C4-2B (cell line): ENCODE results near the gene KCNJ6.

Experiments used
- CTCF ChIP-seq: fragments of 450-650 bp; conservative IDR thresholded peaks from 2 replicates; pipeline ENCODE4 v1.5.1; 2017; ENCODE audit warnings: mild to moderate bottlenecking
- ZFX ChIP-seq: fragments of 450-650 bp; IDR thresholded peaks from 2 replicates; pipeline ENCODE4 v1.6.1; 2017

GRCh38 chr21:37636152-37636860, 280.0 kb downstream of the KCNJ6 start:
- no peak for TF ChIP-seq CTCF
- no peak for TF ChIP-seq ZFX
